ENCODE data around the gene FADS6.
A peak's percentile ranks its signal among the peaks of the same experiment; 100 is the strongest.

The FADS6 gene

DNA sequence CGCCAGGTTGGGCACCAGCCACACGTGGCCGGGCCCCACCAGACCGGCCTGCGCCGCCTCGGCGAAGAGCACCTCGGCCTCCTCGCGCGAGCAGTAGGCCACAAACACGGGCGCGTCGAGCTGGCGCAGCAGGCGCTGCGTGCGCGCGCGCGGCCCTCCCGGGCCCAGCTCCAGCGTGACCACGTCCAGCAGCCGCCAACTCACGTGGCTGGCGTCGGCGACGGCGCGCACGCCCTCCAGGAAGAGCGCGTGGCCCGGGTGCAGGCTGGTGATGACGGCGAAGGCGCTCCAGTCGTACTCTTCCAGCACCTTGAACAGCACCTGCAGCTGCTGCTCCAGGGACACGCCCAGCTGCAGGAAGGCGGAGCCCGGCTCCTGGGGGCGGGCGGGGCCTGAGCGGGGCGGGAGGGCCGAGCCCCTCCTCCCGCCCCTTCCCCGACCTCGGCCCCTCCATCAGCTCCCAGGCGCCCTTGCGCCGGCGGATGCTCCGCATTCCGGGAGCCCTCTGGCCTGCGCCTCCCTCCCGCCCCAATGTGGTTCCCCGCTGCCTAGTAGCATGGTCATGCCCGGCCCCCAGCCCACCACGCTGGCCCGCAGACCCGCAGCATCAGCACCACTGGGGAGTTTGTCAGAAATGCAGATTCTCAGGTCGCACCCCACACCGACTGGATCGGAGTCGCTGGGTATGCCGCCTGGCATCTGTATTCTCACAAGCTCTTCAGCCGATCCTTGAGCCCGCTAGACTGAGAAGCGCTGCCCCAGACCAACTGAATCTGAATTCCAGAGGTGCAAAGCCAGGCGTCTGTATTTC lies 41.0 kb downstream of the FADS6 start:
- DNase-seq (ENCODE audit: low read depth): no peak

- no peak for DNase-seq (ENCODE audit: low read depth)
Measured at GRCh38 chr17:74851612-74852236, 41.7 kb downstream of the FADS6 start.

DNA sequence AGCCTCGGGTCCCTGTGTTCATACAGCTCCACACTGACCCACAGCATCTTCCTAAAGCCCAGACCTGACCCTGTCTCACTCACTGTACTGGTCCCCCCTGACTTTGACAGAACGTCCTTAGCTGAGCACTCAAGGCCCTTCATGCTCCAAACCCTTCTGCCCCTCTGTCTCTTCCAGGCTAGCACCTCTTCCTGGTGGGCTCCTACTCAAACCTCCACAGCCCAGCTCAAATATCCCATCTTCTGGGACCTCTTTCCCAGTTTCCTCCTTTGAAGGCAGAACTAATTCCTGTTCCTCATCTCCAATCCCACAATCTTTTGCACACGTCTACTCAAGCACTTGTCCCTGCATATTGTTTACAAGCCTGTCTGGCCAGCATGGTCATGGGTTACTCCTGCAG lies 42.5 kb downstream of the FADS6 start:
- no peak for DNase-seq (ENCODE audit: low read depth)

DNA sequence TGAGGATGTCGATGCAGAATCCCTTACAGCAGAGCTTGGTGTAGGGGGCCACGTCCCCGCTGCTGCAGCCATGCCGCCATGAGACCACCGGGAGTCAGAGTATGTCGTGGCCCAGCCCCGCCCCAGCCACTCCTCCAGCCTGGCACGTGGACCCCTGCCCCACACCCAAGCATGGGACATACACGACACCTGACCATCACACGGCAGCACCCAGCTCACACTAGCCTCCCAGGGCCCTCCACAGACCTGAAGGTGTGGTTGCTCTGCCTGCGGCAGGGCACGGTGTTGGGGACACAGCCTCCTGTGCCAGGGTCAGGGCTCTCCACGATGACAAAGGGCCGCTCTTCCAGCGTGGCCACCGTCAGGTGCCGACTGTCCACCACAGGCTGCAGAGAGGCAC lies 43.1 kb downstream of the FADS6 start:
- DNase-seq (ENCODE audit: low read depth): no peak

- DNase-seq (ENCODE audit: low read depth): no peak
Measured at GRCh38 chr17:74848656-74849399, 44.6 kb downstream of the FADS6 start.

- DNase-seq (ENCODE audit: low read depth): no peak
Measured at GRCh38 chr17:74846621-74847020, 46.8 kb downstream of the FADS6 start.

GRCh38 chr17:74843352-74843627 lies 50.1 kb downstream of the FADS6 start:
- no peak for DNase-seq (ENCODE audit: low read depth)

DNA sequence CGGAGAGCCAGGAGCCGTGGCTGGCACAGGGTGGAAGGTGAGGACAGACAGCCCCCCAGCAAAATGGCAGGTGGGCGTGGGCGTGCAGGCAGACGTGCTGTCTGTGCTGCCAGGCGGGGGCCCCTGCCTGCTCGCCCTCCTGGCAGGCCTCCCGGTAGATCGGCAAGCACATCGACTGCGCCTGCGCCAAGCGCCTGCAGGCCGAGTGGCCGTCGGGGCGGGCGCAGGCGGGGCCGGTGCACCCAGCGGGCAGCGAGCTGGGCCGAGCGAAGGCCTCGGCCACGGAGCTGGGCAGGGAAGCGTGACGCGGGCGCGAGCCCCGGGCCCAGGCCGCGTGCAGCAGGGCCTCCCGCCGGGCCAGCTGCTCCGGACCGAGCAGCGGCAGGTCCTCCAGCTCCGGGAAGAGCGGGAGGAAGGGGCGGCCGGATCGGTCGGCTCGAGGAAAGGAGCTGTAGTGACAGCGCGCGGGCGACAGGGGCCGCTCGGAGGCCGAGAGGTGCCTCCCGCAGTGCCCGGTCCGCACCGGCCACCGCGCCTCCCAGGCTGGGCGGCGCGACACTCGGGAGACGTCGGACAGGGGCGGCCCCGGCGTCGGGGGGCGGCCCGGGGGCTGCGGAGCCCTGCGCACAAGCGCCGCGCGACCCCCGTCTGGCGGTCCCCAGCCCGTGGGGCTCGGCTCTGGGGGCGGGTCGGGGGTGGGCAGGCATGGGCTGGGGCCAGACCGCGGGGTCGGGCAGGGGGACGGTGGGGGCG lies 50.7 kb downstream of the FADS6 start:
- DNase-seq (ENCODE audit: low read depth): peak; percentile 76

DNA sequence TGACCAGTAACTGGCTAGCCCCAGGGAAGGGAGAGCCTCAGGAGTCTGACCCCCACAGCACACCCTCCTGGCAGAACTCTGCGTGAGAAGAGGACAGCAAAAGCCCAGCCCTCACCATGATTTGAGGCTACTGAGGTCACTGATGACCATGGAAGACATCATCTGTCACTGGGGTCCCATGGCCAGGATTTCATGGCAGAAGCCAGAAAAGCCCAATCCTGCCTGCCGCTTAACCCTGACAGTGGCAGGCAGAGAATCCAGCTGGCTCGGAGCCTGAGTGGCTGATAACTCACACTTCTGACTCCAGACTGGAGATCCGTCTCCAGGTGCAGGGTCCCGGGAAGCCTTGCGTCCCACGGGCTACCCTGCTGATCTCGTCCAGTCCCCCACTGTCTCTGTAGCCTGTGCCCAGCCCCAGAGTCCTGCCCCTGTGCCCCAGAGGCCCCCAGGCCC lies 51.3 kb downstream of the FADS6 start:
- peak; percentile 59 for DNase-seq (ENCODE audit: low read depth)

DNA sequence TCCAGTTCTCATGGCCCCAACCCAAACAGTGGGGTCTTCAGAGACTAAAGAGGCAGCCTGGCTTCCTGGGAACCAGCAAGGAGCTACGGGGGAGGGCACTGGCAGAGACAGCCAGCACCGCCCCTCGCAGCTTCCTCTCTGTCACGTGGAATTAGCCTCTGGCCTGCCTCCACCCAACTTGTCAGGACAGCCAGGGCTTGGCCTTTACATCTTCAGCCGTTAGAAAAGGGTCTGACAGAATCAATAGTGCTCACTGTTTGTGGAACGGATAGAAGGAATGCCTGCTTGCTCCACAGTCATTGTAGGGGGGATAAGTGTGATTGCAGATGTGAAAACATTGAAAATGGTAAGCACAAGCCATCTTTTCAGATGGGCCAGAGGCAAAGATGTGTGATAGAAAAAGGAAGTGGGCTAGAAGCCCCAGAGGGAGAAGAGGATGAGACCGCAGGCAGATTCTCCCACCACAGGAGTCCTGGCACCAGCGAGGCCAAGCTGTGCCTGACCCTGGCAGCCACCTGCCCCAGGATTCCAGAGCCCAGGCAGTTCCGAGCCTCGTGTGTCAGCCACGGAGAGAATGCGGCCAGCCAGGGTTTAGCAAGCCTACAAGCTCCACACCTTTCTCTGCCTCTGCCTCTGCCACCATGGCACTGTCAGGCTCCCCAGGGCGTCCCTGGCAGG lies 52.3 kb downstream of the FADS6 start:
- DNase-seq (ENCODE audit: low read depth): peak; percentile 53

DNA sequence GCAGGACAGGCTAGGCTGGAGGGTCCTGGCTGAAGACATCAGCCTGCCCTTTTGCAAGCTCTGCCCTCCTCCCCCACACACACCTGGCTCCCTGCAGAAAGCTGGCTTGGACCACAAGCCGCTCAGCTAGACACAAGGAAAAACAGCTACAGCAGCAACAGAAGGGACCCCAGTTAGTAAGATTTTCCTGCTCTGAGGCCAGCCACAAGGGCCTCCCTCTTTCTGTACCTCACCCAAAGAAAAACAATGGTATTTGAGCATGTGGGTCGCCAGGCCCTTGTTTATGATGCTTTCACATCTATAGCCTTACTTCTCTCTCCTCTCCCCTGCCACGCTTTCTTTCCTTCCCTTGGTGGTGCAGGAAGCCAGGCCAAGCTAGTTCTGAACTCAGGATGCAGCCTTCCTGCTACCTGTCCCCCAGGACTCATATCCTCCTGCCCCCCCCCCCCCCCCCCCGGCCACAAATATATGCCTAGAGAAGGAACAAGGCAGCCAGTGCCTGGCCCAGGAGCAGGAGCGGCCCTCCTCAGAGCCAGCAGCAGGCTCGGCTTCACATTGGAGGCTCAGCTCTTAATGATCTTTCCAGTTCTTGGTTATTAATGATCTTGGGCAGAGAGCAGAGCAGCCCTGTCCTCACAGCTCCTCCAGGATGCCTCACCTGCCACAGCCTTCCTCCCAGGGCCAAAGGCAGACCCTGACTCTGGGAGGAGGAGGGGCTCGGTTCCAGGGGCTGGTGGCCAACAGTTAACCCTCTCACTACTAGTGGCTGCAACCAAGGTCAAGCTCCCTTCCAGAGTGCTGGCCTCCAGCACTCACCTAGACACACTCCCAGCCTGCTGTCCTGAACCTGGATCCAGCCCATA lies 53.2 kb downstream of the FADS6 start:
- no peak for DNase-seq (ENCODE audit: low read depth)

GRCh38 chr17:74838274-74838673 lies 55.2 kb downstream of the FADS6 start:
- no peak for DNase-seq (ENCODE audit: low read depth)

GRCh38 chr17:74836691-74837467 lies 56.6 kb downstream of the FADS6 start:
- no peak for DNase-seq (ENCODE audit: low read depth)

DNA sequence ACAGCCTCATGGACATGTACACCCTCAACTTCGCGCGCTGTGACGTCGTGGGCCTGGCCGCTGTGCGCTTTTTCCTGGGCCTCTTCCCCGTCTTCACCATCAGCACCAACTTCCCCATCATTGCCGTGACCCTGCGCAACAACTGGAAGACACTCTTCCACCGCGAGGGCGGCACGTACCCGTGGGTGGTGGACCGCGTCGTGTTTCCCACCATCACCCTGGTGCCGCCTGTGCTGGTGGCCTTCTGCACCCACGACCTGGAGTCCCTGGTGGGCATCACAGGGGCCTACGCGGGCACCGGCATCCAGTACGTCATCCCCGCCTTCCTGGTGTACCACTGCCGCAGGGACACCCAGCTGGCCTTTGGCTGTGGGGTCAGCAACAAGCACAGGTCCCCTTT lies 57.2 kb downstream of the FADS6 start:
- no peak for DNase-seq (ENCODE audit: low read depth)

GRCh38 chr17:74833501-74834377 lies 59.7 kb downstream of the FADS6 start:
- peak; percentile 63 for DNase-seq (ENCODE audit: low read depth)

- no peak for DNase-seq (ENCODE audit: low read depth)
Measured at GRCh38 chr17:74832421-74832820, 61.0 kb downstream of the FADS6 start.

DNA sequence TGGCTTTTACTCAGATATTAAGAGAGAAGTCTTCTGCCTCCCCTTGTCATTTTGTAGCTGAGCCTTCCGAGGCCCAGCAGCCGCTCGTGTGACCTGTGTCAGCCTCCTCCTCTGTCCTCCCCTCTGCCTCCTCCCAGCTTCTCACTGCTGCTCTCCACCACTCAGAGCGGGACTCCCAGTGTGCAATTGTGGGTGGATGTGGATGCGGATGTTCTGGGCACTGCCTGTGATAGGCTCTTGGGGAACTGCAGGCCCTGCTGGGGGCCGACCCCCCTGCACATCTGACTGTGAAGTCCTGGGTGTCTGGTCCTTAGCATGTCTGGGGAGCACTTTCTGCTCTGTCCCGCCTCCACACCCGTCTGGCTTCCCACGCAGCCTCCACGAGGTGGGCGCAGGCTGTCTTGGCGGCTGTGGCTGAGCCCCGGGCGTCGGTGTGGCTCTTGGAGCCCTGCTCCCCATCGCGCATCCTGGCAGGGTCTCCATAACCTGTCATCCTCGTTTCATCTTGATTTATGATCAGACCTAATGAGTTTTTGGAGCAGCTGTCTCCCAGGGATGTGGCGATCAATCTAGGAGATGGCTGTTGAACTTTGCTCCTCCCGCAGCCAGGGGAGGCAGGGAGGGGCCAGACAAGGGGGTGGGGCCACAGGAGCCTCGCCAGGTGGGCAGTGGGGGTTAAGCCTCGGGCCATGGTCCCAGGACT lies 61.8 kb downstream of the FADS6 start:
- DNase-seq (ENCODE audit: low read depth): no peak

DNA sequence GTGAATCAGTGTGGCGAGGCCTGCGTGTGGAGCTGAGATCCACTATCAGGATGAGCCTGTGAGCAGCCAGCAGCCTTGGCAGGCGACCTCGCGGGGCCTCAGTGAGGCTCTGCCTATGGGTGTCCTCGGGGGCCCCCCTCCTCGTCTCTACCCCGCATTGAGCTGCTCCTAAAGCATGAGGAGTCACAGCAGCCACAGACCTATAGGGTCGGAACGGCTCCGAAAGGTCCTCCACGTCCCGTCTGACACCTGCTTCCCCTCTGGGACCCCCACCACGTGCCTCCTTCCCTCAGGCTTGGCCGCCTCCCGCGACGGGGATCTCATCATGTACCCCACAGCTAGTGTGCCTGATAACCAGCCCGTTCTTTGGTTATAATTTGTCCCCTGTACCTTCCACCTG lies 62.6 kb downstream of the FADS6 start:
- DNase-seq (ENCODE audit: low read depth): no peak

Measured in ELR (cell line).